ENCODE results near the gene MYH4. TPM values are rescaled to one million over a fixed set of nuclear protein-coding genes. Genes with fewer than 3 reads are reported as not detected.

The MYH4 gene
- total and polyA plus RNA-seq, 2 of the 13 experiments (the other 11 are each of a cell fraction or from before 2014, with no cell fraction given) = 0.01 to 0.02 TPM

DNA sequence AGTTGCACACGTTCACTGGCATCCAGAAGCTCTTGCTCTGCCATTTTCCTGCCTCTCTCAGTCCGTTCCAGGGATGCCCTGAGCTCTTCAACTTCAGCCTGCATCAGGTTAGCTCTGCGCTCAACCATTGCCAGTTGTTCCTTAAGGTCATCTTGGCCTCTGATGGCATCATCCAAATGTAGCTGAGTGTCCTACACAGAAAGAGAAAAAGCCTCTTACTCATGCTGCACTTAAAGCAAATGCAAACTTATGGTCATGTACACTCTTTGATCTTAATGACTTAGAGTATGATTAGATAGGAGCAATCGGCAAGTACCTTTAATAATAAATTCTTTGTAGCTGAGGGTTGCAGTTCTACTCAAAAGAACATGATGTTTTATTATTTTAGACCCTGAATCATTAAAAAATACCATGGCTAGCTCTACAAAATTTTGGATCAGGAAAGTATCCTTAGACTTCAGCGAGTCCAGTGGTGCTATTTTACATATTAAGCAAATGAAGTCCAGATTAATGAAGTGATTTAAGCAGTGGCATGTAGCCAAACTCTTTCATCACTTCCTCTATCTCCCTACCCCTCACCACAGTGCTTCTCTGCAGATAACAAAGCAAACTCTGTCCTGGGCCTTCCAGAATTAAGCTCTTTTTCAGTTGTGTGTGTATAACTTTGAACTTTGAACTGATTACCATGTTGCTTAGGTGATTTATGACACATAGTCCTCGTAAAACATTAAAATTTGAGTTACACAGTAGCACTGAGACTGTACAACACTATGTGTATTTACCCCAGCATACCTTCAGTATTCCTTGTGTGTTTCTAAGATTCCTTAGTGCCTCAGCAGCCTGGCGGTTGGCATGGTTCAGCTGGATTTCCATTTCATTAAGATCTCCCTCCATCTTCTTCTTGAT lies 22.1 kb downstream of the MYH4 start:
- peak; percentile 93 for FAIRE-seq
- BruUV-seq (replicated peaks) = no TSS peak
- in situ Hi-C loops (cut with HindIII; ENCODE audit: extremely low pct_ligation_motif_present, low pct_unique_long_range_greater_than_20kb) = no loop called here
- TF ChIP-seq GATAD1 (CRISPR knock-in tag; IDR thresholded peaks at IDR 0.05) (no peak), ZMYM4 (CRISPR knock-in tag; IDR thresholded peaks at IDR 0.05) (peak; percentile 60), GATA4 (IDR thresholded peaks at IDR 0.05; ENCODE audit: borderline replicate concordance, low read depth) (no peak; the same call in 1 of the 2 replicates), ZMYM2 (CRISPR knock-in tag; IDR thresholded peaks at IDR 0.05) (no peak), ZNF205 (CRISPR knock-in tag; IDR thresholded peaks at IDR 0.05) (peak; percentile 77), DPF2 (CRISPR knock-in tag; IDR thresholded peaks at IDR 0.05; ENCODE audit: borderline replicate concordance, low read depth) (0 out of 2 replicates have a peak, but pooled peaks have one; percentile 27), ZFX (CRISPR knock-in tag; IDR thresholded peaks at IDR 0.05; ENCODE audit: low read depth) (peak; percentile 22; the same call in 1 of the 2 replicates), ZNF256 (CRISPR knock-in tag; conservative IDR thresholded peaks at IDR 0.05) (no peak), GABPA (IDR thresholded peaks at IDR 0.05; ENCODE audit: low read depth, low read length) (no peak), GABPA (CRISPR knock-in tag; IDR thresholded peaks at IDR 0.05; ENCODE audit: low read depth) (peak; percentile 72; the same call in 1 of the 2 replicates), MATR3 (CRISPR knock-in tag; IDR thresholded peaks at IDR 0.05) (no peak), ZNF441 (CRISPR knock-in tag; IDR thresholded peaks at IDR 0.05; ENCODE audit: borderline replicate concordance) (no peak), NR2C2 (CRISPR knock-in tag; IDR thresholded peaks at IDR 0.05; ENCODE audit: borderline replicate concordance) (peak; percentile 48; the same call in 1 of the 2 replicates), PRDM10 (CRISPR knock-in tag; IDR thresholded peaks at IDR 0.05; ENCODE audit: low read depth) (no peak), ZNF138 (CRISPR knock-in tag; IDR thresholded peaks at IDR 0.05; ENCODE audit: low read depth) (no peak), ETV6 (CRISPR knock-in tag; conservative IDR thresholded peaks at IDR 0.05) (no peak), RFX3 (CRISPR knock-in tag; IDR thresholded peaks at IDR 0.05) (peak; percentile 72), ZNF260 (CRISPR knock-in tag; IDR thresholded peaks at IDR 0.05; ENCODE audit: borderline replicate concordance, low read depth) (no peak), PHF5A (CRISPR knock-in tag; IDR thresholded peaks at IDR 0.05; ENCODE audit: low read depth, unreplicated experiment) (no peak)
- TF ChIP-seq, protein P1, sequence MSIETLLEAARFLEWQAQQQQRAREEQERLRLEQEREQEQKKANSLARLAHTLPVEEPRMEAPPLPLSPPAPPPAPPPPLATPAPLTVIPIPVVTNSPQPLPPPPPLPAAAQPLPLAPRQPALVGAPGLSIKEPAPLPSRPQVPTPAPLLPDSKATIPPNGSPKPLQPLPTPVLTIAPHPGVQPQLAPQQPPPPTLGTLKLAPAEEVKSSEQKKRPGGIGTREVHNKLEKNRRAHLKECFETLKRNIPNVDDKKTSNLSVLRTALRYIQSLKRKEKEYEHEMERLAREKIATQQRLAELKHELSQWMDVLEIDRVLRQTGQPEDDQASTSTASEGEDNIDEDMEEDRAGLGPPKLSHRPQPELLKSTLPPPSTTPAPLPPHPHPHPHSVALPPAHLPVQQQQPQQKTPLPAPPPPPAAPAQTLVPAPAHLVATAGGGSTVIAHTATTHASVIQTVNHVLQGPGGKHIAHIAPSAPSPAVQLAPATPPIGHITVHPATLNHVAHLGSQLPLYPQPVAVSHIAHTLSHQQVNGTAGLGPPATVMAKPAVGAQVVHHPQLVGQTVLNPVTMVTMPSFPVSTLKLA (IDR thresholded peaks at IDR 0.05) = no peak

More for the DNA sequence above, 22.1 kb downstream of the MYH4 start:
- Histone ChIP-seq H3K9ac (ENCODE audit: insufficient read depth, low read depth, low read length) (peak overlapping the region; percentile 53), H3K4me2 (ENCODE audit: low read depth, low read length) (peak overlapping the region; percentile 70), H3K4me3 (replicated peaks in 1 of 3; ENCODE audit: insufficient read depth in 1 of 3, low read depth in 2 of 3, low read length in 3 of 3) (peak overlapping the region in 1 of 3 experiments; percentile 30; a peak in 2 of 6 replicates), H3K36me3 (replicated peaks in 1 of 2; ENCODE audit: control insufficient read depth in 1 of 2, insufficient read depth in 2 of 2, low read length in 2 of 2) (no peaks in the 10 kb centered on the region), H4K20me1 (ENCODE audit: insufficient read depth, low read length) (no peaks in the 10 kb centered on the region), H3K4me1 (ENCODE audit: insufficient read depth, low read length) (peaks cover 36% of the 10 kb centered on the region), H3K9me3 (ENCODE audit: low read length) (no peaks in the 10 kb centered on the region), H3K27me3 (ENCODE audit: control insufficient read depth in 1 of 2, insufficient read depth in 2 of 2, low read length in 2 of 2) (0 out of 5 replicates have a peak, but pooled peaks cover 0 to 3% of the 10 kb centered on the region in 2 experiments), H3K79me2 (ENCODE audit: insufficient read depth, low read length) (no peaks in the 10 kb centered on the region), H2AFZ (ENCODE audit: low read length) (no peak overlapping the region), H3K27ac (ENCODE audit: extremely low read length, insufficient read depth, low read length) (peak overlapping the region; percentile 83)
- CTCF ChIA-PET (ENCODE audit: low intra/inter-chr PET ratio, low total read pairs) = no interaction called here
- POLR2A ChIA-PET = interaction anchor here (1.0 to 1.4 kb wide), 2 partner anchors 13 to 43 kb away, joined by 3 to 4 read pairs; no protein-coding TSS in a partner anchor
- DNase-seq (ENCODE audit: low spot score) (peak; percentile 98), ATAC-seq (peak; percentile 99)
- intact Hi-C loops (cut with micrococcal nuclease; ENCODE audit: unreplicated experiment) = no loop called here
- 40% methylated on average over 7 of the region's 7 CpGs for WGBS (ENCODE audit: low lambda C conversion rate)
